ENCODE results near the gene ZBTB32. TPM values are rescaled to one million over a fixed set of nuclear protein-coding genes. Genes with fewer than 3 reads are reported as not detected.

ZBTB32 gene
- total and polyA plus RNA-seq, 2 of the 8 experiments (the other 6 are each of a cell fraction or from before 2014, with no cell fraction given), result 0.11 to 0.50 TPM

DNA sequence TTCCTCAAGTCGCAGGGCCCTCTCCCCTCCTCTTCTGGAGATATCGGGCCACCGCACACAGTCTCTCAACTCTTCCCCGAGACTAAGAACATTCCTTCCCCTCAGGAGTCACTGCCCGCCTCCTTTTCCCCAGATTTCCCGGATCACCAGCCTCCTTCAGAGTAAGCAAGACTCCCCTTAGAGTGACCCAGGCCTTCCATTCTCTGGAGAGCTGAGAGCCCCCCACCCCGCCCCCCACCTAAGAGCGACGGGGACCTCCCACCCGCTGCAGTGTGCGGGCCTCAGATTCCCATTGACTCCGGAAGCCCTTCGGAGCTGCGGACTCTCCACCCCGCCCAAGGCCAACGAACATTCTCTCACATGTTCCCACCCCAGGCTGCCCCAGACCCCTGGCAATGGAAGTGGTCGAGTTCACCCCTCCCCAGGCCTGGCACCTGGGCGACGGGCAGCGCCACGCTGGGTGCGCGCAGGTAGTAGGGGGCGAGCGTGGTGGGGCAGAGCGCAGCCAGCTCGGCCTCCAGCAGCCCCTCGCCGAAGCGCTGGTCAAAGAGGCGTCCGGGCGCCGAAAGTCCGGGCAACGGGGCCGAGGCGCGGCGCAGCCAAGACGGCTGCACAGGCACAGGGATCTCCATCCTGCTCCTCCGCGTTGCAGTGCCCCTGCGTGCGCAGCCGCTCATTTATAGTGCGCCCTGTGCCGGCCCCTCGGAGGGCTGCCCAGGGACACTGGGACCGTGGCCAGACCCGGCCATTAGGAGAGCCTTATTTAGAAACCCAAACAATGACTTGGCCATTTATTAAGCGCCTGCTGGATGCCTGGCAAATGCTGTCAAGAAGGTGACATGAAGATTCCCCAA, 52.2 kb downstream of the ZBTB32 start, which contains the start of gene HSPB6 (continued):
- TF ChIP-seq, protein P1, sequence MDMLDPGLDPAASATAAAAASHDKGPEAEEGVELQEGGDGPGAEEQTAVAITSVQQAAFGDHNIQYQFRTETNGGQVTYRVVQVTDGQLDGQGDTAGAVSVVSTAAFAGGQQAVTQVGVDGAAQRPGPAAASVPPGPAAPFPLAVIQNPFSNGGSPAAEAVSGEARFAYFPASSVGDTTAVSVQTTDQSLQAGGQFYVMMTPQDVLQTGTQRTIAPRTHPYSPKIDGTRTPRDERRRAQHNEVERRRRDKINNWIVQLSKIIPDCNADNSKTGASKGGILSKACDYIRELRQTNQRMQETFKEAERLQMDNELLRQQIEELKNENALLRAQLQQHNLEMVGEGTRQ (IDR thresholded peaks at IDR 0.05; ENCODE audit: low read length), result no peak
